Measurements from ENCODE around the gene YES1.

DNA sequence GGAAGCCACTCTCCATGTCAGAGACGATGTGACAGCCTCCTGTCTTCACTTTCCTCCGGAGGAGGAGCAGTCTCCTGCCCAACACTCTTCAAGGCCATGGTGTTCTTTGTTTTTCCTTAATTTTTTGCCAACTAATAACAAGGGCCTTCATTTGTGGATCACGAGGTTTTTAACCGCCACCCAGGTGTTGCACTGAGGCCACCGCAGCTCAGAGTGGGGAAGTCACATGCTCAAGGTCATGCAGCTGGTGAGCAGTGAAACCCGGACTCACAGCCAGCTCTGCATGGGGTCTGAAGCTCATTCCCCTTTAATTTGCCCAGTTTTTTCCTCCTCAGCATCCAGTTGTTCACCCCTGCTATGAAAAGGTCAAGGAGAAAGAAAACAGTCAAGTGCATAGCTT lies 119.2 kb downstream of the YES1 start:
- TF ChIP-seq GATA2 (IDR thresholded peaks at IDR 0.05; ENCODE audit: low read depth, low read length) (no peak), GATA3 (IDR thresholded peaks at IDR 0.05; ENCODE audit: low read depth, low read length) (no peak)

Data from SH-SY5Y (cell line).